ENCODE data around the gene CFAP210.

CFAP210 gene

DNA sequence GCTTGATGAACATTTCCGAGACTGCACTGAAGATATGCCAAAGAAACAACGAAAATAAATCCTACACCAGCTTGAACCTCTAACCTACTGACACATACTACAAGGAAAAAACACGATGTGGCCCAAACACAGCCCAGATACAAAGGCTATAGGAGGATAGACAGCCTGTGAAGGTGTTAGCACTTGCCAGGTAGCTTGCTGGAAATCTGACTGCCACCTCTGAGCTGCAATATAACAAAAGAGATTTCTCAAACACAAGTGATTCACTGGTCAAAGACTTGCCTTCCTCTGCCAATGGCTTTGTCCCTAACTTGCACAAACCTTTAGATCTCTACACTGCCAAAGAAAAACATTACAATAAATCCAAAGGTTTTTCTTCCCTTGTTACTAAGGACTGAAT, 21.1 kb downstream of the CFAP210 start:
- DNase-seq (ENCODE audit: low read depth): no peak

DNA sequence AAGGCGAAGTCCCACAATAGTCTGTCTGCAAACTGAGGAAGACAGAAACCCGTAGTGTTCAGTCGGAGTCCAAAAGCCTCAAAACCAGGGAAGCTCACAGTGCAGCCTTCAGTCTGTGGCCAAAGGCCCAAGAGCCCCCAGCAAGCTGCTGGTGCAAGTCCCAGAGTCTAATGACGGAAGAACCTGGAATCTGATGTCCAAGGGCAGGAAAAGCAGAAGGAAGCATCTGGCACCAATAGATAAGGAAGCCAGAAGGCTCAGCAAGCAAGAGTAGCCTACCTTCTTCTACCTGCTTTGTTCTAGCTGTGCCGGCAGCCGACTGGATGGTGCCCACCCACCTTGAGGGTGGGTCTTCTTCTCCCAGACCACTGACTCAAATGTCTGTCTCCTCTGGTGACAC, 21.8 kb downstream of the CFAP210 start:
- DNase-seq (ENCODE audit: low read depth): no peak

GRCh38 chr2:169670937-169671336, 23.3 kb downstream of the CFAP210 start:
- DNase-seq (ENCODE audit: low read depth): no peak

GRCh38 chr2:169670215-169670651, 24.0 kb downstream of the CFAP210 start:
- no peak for DNase-seq (ENCODE audit: low read depth)

- no peak for DNase-seq (ENCODE audit: low read depth)
Observed at GRCh38 chr2:169667583-169667982, 26.6 kb downstream of the CFAP210 start.

DNA sequence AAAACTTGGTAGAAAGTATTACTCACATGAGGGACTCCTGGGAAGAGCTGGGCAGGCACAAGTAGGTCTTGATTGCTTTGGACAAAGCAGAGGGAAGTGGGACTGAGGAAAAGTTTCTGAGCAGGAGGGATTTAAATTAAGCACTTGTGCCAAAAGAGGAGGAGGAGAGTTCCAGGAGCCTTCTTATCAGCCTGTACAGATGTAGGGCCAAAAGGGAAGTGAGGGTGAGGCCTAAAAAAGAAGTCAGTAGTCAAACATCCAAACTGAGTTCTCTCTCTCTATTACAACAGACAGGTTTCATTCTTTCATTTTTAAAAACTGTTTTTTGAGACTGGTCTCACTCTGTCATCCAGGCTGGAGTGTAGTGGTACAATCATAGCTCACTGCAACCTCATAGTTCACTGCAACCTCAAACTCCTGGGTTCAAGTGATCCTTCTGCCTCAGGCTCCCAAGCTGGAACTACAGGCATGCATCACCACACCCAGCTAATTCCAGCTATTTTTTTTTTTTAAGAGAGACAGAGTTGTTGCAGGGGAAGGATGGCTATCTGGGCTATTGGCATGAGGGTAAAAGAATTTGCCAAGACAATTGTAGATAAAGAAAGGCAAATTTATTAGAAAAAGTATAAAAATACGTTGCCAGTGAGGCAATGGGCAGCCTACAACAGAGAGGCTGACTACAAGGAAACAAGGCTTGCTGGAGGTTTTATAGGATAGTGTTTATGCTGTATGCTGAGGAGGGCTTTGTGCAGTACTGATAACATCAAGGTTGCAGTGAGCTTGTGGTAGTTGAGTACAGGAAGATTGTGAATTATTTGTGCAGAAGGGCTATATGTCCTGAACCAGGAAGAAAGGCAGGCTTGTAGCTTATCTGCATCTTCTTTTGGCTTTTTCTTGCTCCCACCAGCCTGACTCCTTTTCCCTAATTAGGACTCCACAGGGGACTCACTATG, 29.0 kb downstream of the CFAP210 start:
- DNase-seq (ENCODE audit: low read depth): no peak

- no peak for DNase-seq (ENCODE audit: low read depth)
Observed at GRCh38 chr2:169664600-169664977, 29.6 kb downstream of the CFAP210 start.

GRCh38 chr2:169663247-169663646, 31.0 kb downstream of the CFAP210 start:
- no peak for DNase-seq (ENCODE audit: low read depth)

- no peak for DNase-seq (ENCODE audit: low read depth)
Observed at GRCh38 chr2:169662744-169663143, 31.5 kb downstream of the CFAP210 start.

DNA sequence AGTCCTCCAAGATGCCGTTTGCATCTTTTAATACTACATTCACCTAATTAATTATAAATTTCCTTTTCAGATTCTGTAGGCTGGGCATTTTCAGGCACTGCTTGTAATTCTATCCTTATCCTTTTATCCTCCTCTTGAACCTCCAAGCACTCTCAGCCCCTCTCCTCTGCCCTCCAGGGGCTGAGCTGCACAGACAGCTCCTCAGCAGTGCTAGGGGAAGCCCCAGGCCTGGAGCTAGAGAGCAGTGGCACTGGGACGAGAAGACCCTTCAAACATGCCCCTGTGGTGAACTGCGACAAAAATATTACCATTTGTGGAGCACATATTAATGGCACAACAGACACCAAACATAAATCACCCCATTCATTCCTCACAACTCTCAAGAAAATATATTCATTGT, 32.9 kb downstream of the CFAP210 start:
- DNase-seq (ENCODE audit: low read depth): no peak

GRCh38 chr2:169659320-169659719, 34.9 kb downstream of the CFAP210 start:
- no peak for DNase-seq (ENCODE audit: low read depth)

DNA sequence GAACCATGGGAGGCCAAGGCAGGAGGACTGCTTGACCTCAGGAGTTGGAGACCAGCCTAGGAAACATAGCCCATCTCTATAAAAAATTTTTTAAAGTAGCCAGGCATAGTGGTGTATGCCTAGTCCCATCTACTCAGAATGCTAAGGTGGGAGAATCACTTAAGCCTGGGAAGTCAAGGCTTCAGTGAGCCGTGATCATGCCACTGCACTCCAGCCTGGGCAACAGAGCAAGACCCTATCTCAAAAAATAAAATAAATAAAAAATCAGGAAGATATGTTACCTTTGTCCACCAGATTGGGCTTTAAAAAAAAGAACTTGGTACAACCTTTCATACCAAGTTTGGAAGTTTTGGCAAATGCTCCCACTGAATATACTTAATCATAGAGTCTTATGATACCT, 35.3 kb downstream of the CFAP210 start:
- no peak for DNase-seq (ENCODE audit: low read depth)

- no peak for DNase-seq (ENCODE audit: low read depth)
Observed at GRCh38 chr2:169656164-169656563, 38.0 kb downstream of the CFAP210 start.

DNA sequence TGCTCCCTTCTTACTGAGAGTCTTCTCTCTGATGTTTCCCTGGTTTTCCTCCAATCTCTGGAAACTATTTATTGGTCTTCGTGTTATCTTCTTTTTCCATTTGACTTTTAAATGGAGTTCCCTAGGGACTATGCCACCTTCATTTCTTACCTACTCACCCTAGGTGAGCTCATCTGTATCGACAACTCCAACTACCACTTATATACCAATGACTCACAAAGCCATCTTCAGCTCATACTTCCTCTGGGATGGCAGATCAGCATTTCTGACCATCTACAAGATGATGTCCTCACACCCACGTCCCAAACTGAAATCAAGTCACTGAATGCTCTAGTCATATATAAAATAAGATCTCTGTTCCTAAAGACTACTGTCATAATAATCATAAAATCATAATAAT, 40.6 kb downstream of the CFAP210 start:
- no peak for DNase-seq (ENCODE audit: low read depth)

- DNase-seq (ENCODE audit: low read depth): no peak
Observed at GRCh38 chr2:169649278-169649677, 44.9 kb downstream of the CFAP210 start.

DNA sequence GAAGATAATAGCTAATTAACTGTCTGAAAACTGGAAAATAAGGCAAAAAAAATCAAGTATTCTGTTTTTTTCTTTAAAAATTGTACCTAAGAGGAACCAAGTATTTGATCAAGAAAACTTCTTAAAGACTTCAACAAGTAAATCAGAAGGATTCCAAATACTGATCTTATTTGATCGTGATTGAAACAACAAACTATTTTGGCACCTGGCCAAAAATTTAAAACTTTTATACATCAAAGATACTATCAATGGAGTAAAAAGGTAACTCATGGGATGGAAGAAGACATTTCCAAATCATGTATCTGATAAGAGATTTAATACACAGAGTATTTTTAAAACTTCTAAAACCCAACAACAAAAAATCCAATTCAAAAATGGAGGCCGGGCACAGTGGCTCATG, 46.7 kb downstream of the CFAP210 start:
- no peak for DNase-seq (ENCODE audit: low read depth)

GRCh38 chr2:169644173-169644572, 50.0 kb downstream of the CFAP210 start:
- no peak for DNase-seq (ENCODE audit: low read depth)

DNA sequence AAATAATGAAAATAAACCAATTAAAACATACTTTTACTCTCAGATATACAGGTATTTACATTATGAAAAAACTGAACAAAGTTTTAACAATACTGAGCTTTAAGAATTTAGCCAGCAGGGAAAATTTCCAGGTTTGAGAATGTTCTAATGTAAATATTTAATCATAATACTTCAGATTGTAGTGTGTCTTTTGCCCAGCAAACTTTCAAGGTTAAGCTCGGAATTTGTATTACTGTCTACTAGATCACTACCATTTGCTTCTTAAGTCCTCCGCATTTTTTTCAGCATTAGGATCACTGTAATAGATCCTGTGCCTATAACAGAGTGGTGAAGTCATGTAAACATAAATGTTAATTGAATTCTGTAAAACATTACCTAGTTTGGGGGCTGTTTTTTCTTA, 52.7 kb downstream of the CFAP210 start:
- DNase-seq (ENCODE audit: low read depth): no peak

DNA sequence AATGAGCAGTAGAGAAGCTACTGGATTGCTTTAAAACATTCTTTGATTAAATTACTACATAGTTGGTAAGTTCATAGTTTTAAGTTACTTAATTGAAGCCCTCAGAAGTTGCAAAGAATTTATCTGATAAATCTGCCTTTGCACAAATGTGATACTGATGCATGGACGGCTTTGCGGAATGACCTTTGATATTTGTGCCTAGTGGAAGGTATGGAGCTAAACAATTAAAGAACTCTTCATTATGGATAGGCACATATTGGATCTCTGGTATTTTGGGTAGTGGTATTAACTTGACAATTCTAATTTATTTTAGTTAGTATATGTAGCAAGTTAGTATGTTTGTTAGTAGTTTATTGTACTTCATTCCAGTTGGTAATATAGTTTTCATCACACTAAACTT, 54.1 kb downstream of the CFAP210 start:
- DNase-seq (ENCODE audit: low read depth): no peak

- no peak for DNase-seq (ENCODE audit: low read depth)
Observed at GRCh38 chr2:169637620-169638019, 56.6 kb downstream of the CFAP210 start.

GRCh38 chr2:169636440-169637097, 57.6 kb downstream of the CFAP210 start:
- no peak for DNase-seq (ENCODE audit: low read depth)

- no peak for DNase-seq (ENCODE audit: low read depth)
Observed at GRCh38 chr2:169625781-169626180, 68.4 kb downstream of the CFAP210 start.

DNA sequence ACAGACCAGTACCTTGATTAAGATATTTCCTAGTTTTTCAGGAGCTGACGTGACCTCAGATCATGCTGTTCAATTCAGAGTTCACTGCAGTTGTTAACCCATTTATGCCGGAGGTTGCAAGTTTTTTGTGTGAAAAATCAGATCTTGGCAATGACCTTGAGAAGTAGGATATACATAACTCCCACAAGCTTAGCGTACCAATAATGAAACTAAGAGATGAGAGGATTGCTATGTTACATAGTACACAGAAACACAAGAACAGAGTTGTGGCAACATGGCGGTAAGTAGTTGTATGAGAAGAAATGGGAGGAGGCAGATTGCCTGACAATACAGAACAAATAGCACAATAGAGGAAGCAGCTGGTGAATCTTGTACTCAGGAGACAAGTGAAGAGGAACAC, 71.0 kb downstream of the CFAP210 start:
- DNase-seq (ENCODE audit: low read depth): no peak
